OCI-LY7 (cell line): Measurements from ENCODE around the gene ZBP1. TPM values are rescaled to one million over a fixed set of nuclear protein-coding genes. Genes with fewer than 3 reads are reported as not detected.

ENCODE experiments used
- BruUV-seq: library from RNA; stranded (reverse); fragments of 400-500 nt; replicated peaks from 2 replicates; lab custom pipeline; 2021; lab: Mats Ljungman, UMichigan
- CTCF ChIA-PET: fragments of 300-600 bp; sonication (Branson Sonifier 250); formaldehyde crosslinking; loops from one replicate; lab custom pipeline; 2022; ENCODE audit warnings: antibody characterized with exemption; ENCODE audit not compliant: unreplicated experiment; lab: Charles Lee
- POLR2A ChIA-PET: fragments of 300-600 bp; sonication (Branson Sonifier 250); formaldehyde crosslinking; loops from one replicate; lab custom pipeline; 2022; ENCODE audit warnings: antibody characterized with exemption; lab: Charles Lee
- DNase-seq: peaks from one replicate; pipeline ENCODE4 v3.0.0-alpha.2; 2015; ENCODE audit warnings: low spot score
- H2AFZ ChIP-seq: fragments of 200-600 bp; sonication (generic), shearing (Covaris generic); 2 replicates; pipeline ENCODE4 v1.6.1; 2014; ENCODE audit warnings: mild to moderate bottlenecking, antibody characterized with exemption, low read length, moderate library complexity
- H3K27ac ChIP-seq: fragments of 200-600 bp; sonication (generic); 2 replicates; pipeline ENCODE4 v1.5.1; 2014; ENCODE audit warnings: mixed run types, low read depth, mild to moderate bottlenecking, moderate library complexity, low read length, inconsistent platforms; ENCODE audit not compliant: poor library complexity, severe bottlenecking
- H3K36me3 ChIP-seq: fragments of 200-600 bp; sonication (generic); 2 replicates; pipeline ENCODE4 v1.6.1; 2014; ENCODE audit warnings: mild to moderate bottlenecking, antibody characterized with exemption, low read length, moderate library complexity, mixed read lengths; ENCODE audit not compliant: insufficient read depth
- H3K4me1 ChIP-seq: fragments of 200-600 bp; sonication (generic); 2 replicates; pipeline ENCODE4 v1.5.1; 2014; ENCODE audit warnings: mild to moderate bottlenecking, low read length; ENCODE audit not compliant: insufficient read depth, poor library complexity, severe bottlenecking
- H3K4me2 ChIP-seq: fragments of 200-600 bp; sonication (generic); 2 replicates; pipeline ENCODE4 v1.6.1; 2014; ENCODE audit warnings: mild to moderate bottlenecking, low read length
- H3K4me3 ChIP-seq: fragments of 200-600 bp; sonication (generic); 2 replicates; pipeline ENCODE4 v1.5.1; 2014; ENCODE audit warnings: mild to moderate bottlenecking, low read depth, low read length; ENCODE audit not compliant: poor library complexity, severe bottlenecking
- H3K79me2 ChIP-seq: fragments of 200-600 bp; sonication (generic); 2 replicates; pipeline ENCODE4 v1.6.1; 2016; ENCODE audit warnings: low read depth, mild to moderate bottlenecking, low read length, moderate library complexity, mixed read lengths; ENCODE audit not compliant: insufficient read depth
- H3K9me2 ChIP-seq: fragments of 200-600 bp; sonication (generic); 2 replicates; pipeline ENCODE4 v1.6.1; 2016; ENCODE audit warnings: mild to moderate bottlenecking, low read length, mixed read lengths; ENCODE audit not compliant: insufficient read depth
- H3K9me3 ChIP-seq: fragments of 200-600 bp; sonication (generic); 2 replicates; pipeline ENCODE4 v1.6.1; 2014; ENCODE audit warnings: mild to moderate bottlenecking, mixed run types, low read length, mixed read lengths
- H4K20me1 ChIP-seq: fragments of 200-600 bp; sonication (generic); 2 replicates; pipeline ENCODE4 v1.6.1; 2014; ENCODE audit warnings: mild to moderate bottlenecking, antibody characterized with exemption, low read length, moderate library complexity, mixed read lengths; ENCODE audit not compliant: insufficient read depth
- CTCF ChIP-seq: fragments of 200-600 bp; sonication (generic); conservative IDR thresholded peaks from 2 replicates; pipeline ENCODE4 v1.5.1; 2014; ENCODE audit warnings: mild to moderate bottlenecking, antibody characterized with exemption, low read length, moderate library complexity, mixed read lengths
- EZH2phosphoT487 ChIP-seq: fragments of 200-600 bp; sonication (generic); IDR thresholded peaks from 2 replicates; pipeline ENCODE4 v1.6.1; 2018; ENCODE audit warnings: low read depth, borderline replicate concordance, mild to moderate bottlenecking, mixed run types, antibody characterized with exemption, low read length, moderate library complexity, mixed read lengths
- intact Hi-C: fragments of 100-400 bp; cut with micrococcal nuclease; formaldehyde crosslinking; loops from one replicate; pipeline ENCODE4 v1.10.0; 2022; ENCODE audit not compliant: unreplicated experiment
- total RNA-seq, 2 experiments: library from RNA; depleted of rRNA in 1 of 2; stranded (reverse); fragments of >200 nt in 1 of 2; shearing (Covaris generic) in 1 of 2; gene quantifications; 2 replicates each; pipeline ENCODE4 v1.2.3, GENCODE V29; 2014 to 2022

Gene ZBP1
- total RNA-seq, 2 experiments from 2014 or later, result 1.5 to 3.7 TPM

DNA sequence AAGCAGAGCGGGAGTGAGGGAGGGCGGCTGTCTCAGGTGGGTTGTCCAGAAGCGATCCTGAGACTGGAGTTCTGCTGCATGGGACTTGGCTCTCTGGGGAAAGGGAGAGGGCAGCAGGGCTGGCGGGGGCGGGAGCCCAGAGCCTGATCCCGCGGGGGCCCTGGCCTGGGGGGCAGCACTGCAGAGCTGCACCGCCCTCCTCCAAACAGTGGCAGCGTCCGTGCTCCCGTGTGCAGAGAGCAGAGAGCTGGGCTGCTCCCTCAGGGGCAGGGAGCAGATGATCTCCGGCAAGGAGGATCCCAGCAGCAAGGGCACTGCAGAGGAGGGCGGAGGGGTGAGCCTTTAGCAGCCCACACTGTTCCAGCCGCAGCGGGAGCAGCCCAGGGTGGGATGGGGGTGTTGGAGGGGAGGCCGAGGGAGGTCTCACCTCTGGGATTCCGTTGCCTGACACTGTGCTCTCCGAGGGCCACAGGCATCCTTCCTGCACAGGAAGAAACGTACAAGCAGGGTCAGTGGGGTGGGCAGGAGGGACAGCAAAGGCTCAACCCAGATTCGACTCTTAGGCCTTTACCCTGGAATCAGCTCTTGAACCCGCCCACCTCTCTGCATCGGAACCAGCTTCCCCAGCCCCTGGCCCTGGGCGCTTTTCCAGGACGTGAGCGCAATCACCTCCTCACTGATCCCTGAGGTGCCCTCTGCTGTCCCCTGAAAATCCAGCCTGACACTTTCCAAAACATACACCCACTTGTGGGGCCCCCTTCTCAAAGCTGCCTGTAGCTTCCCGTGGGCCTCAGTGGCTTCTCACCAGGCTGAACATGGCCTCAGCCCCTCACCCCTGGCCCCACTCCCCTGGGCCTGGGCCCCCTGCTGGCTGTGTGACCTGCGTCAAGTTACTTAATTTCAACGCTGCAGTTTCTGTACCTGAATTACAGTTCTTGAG lies 32.6 kb upstream of the ZBP1 start:
- Histone ChIP-seq H3K9me2 (no peaks in the 10 kb centered on the region), H3K4me2 (no peak overlapping the region), H3K9me3 (no peaks in the 10 kb centered on the region), H3K27ac (no peak overlapping the region), H3K4me1 (peaks cover 9% of the 10 kb centered on the region), H4K20me1 (no peaks in the 10 kb centered on the region), H2AFZ (no peak overlapping the region), H3K79me2 (no peaks in the 10 kb centered on the region), H3K4me3 (no peak overlapping the region), H3K36me3 (peaks cover 4% of the 10 kb centered on the region; the same call in 1 of the 2 replicates)
- TF ChIP-seq EZH2phosphoT487, result no peak
- TF ChIP-seq CTCF, result peak; percentile 73
- POLR2A ChIA-PET, result interaction anchor here (0.5 kb wide), 1 partner anchor 118 kb away, joined by 4 read pairs; no protein-coding TSS in a partner anchor
- no TSS peak for BruUV-seq
- CTCF ChIA-PET, result interaction anchor here (1.4 kb wide), 2 partner anchors 28 to 31 kb away, joined by 5 to 7 read pairs; no protein-coding TSS in a partner anchor
- intact Hi-C loops, result loop anchor here (1.0 to 5.0 kb wide), 3 partner anchors 56 to 524 kb away; no protein-coding TSS in a partner anchor
- DNase-seq, result peak; percentile 37

GRCh38 chr20:57651881-57652605 lies 31.8 kb upstream of the ZBP1 start:
- Histone ChIP-seq H3K4me3 (no peak overlapping the region), H3K79me2 (no peaks in the 10 kb centered on the region), H3K4me2 (no peak overlapping the region), H3K9me2 (no peaks in the 10 kb centered on the region), H3K4me1 (peaks cover 4% of the 10 kb centered on the region), H2AFZ (no peak overlapping the region), H3K27ac (no peak overlapping the region), H4K20me1 (no peaks in the 10 kb centered on the region), H3K36me3 (peaks cover 4% of the 10 kb centered on the region; the same call in 1 of the 2 replicates), H3K9me3 (no peaks in the 10 kb centered on the region)
- no peak for DNase-seq
- intact Hi-C loops, result loop anchor here (5.0 kb wide), 2 partner anchors 225 to 525 kb away; no protein-coding TSS in a partner anchor
- BruUV-seq, result no TSS peak
- CTCF ChIA-PET, result no interaction called here
- TF ChIP-seq CTCF, result no peak
- no peak for TF ChIP-seq EZH2phosphoT487
- POLR2A ChIA-PET, result interaction anchor here (0.6 kb wide), 1 partner anchor 52 kb away, joined by 5 read pairs; no protein-coding TSS in a partner anchor
